Measurements from ENCODE around the gene DIO1. TPM values are rescaled to one million over a fixed set of nuclear protein-coding genes. Genes with fewer than 3 reads are reported as not detected.
"Not testable (repeated sequence)": the region's sequence is repeated elsewhere in the genome, so short reads cannot be mapped to it uniquely, and the experiment has no call there.

Gene DIO1
- total RNA-seq, 4 donors from 2014 or later = not detected

DNA sequence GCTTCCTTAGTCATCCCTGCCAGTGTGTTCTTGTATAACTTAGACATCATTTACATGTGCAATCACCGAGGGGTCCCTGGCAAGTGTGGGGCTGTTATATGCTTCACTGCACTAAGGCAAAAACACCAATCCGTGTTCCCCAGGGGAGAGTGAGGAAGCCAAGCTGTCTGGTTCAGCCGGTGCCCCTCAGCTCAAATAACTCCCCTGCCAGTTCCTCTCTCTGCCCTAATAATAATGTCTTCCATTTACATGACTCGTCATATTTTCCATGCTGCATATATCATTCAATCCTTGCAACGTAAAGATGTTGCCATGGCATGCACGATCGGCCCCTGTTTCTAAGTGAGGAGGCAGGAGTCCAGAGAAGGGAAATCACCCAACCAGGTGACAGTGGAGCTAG lies 31.5 kb upstream of the DIO1 start:
- WGBS = 71% methylated on average over 7 of the region's 7 CpGs
- no peaks in the 10 kb centered on the region for H3K4me1 ChIP-seq
- H3K27ac ChIP-seq = no peak overlapping the region
- no peak for DNase-seq (ENCODE audit: low spot score in 2 of 2)
- no peaks in the 10 kb centered on the region for H3K27me3 ChIP-seq
- H3K4me3 ChIP-seq = no peak overlapping the region
- TF ChIP-seq, protein P1, sequence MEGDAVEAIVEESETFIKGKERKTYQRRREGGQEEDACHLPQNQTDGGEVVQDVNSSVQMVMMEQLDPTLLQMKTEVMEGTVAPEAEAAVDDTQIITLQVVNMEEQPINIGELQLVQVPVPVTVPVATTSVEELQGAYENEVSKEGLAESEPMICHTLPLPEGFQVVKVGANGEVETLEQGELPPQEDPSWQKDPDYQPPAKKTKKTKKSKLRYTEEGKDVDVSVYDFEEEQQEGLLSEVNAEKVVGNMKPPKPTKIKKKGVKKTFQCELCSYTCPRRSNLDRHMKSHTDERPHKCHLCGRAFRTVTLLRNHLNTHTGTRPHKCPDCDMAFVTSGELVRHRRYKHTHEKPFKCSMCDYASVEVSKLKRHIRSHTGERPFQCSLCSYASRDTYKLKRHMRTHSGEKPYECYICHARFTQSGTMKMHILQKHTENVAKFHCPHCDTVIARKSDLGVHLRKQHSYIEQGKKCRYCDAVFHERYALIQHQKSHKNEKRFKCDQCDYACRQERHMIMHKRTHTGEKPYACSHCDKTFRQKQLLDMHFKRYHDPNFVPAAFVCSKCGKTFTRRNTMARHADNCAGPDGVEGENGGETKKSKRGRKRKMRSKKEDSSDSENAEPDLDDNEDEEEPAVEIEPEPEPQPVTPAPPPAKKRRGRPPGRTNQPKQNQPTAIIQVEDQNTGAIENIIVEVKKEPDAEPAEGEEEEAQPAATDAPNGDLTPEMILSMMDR (IDR thresholded peaks at IDR 0.05) = no peak
- TF ChIP-seq POLR2A (IDR thresholded peaks at IDR 0.05) = no peak
- no peak for TF ChIP-seq EP300 (IDR thresholded peaks at IDR 0.05)
- TF ChIP-seq POLR2AphosphoS5 (IDR thresholded peaks at IDR 0.05) = no peak
- H3K36me3 ChIP-seq = peaks cover 41% of the 10 kb centered on the region
- H3K9me3 ChIP-seq = no peaks in the 10 kb centered on the region

DNA sequence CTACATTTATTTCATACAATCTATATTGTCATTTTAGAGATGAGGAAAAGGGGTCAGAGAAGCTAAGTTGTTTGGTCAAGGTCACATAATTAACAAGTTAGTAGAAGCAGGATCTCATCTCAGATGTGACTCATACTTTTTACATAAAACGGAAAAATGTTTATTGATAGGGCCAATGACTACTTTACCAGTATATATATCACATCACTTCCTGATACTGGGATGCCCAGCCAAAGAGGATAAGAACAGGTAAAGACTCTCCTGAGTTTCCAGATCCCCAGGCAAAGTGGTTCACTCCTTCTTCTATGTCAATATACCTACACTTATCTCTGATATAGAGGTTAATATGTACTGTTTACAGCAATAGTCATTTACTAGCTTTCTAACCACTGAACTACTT lies 25.4 kb upstream of the DIO1 start:
- no peak for DNase-seq (ENCODE audit: low spot score in 2 of 2)
- 89% methylated on average over 1 of the region's 1 CpG for WGBS
- Histone ChIP-seq H3K9me3 (no peaks in the 10 kb centered on the region), H3K4me3 (no peak overlapping the region), H3K4me1 (no peaks in the 10 kb centered on the region), H3K36me3 (peaks cover 69% of the 10 kb centered on the region), H3K27me3 (no peaks in the 10 kb centered on the region), H3K27ac (no peak overlapping the region)
- TF ChIP-seq EP300 (IDR thresholded peaks at IDR 0.05) = no peak
- no peak for TF ChIP-seq POLR2AphosphoS5 (IDR thresholded peaks at IDR 0.05)
- no peak for TF ChIP-seq POLR2A (IDR thresholded peaks at IDR 0.05)
- TF ChIP-seq, protein P1 (IDR thresholded peaks at IDR 0.05) = no peak

DNA sequence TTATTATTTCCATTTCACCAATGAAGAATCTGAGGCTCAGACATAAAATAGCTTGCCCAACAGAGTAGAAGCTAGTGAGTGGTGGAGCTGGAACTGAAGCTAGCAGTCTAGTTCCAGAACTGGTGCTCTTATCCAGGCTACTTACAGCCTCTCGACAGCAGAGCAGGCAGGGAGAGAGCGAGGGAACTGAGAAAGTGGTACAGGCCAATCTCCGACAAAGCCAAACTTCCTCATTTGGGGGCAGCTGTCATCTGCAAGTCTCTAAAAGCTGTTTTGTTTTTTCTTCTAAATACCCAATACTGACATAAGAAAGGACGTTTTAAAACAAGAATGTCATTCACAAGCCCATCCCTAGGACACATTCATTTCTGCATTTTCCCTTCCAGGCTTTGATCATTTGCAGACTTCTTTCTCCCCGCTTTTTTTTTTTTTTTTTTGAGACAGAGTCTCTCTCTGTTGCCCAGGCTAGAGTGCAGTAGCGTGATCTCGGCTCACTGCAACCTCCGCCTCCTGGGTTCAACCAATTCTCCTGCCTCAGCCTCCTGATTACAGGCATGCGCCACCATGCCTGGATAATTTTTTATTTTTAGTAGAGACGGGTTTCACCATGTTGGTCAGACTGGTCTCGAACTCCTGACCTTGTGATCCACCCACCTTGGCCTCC lies 24.4 kb upstream of the DIO1 start:
- Histone ChIP-seq H3K4me1 (no peaks in the 10 kb centered on the region), H3K36me3 (peaks cover 74% of the 10 kb centered on the region), H3K27ac (no peak overlapping the region), H3K4me3 (no peak overlapping the region), H3K9me3 (no peaks in the 10 kb centered on the region), H3K27me3 (no peaks in the 10 kb centered on the region)
- 78% methylated on average over 11 of the region's 11 CpGs for WGBS
- TF ChIP-seq POLR2A (IDR thresholded peaks at IDR 0.05) (no peak), POLR2AphosphoS5 (IDR thresholded peaks at IDR 0.05) (no peak), EP300 (IDR thresholded peaks at IDR 0.05) (no peak)
- TF ChIP-seq, protein P1 (IDR thresholded peaks at IDR 0.05) = no peak
- no peak for DNase-seq (ENCODE audit: low spot score in 2 of 2)

DNA sequence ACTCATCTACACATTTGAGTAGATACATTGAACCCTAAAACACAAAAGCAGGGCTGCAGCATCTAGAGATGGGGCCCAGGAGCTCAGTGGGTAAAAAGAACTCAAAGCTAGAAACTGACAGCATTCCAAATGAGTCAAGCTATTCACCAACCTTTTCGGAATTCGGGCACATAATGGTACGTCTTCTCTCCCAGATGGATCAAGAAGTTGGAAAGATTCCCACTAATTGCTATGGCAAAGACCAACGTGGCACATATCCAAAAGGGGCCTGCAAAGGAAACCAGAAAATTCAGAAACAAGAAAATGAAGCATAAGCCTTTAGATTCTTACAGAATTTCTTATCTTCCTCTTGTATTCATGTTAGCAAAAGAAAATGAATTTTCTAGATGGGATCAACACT lies 22.8 kb upstream of the DIO1 start:
- H3K4me1 ChIP-seq = no peaks in the 10 kb centered on the region
- no peak overlapping the region for H3K4me3 ChIP-seq
- no peaks in the 10 kb centered on the region for H3K9me3 ChIP-seq
- H3K27ac ChIP-seq = no peak overlapping the region
- DNase-seq (ENCODE audit: low spot score in 2 of 2) = no peak
- TF ChIP-seq, protein P1 (IDR thresholded peaks at IDR 0.05) = no peak
- TF ChIP-seq POLR2A (IDR thresholded peaks at IDR 0.05) (no peak), EP300 (IDR thresholded peaks at IDR 0.05) (no peak), POLR2AphosphoS5 (IDR thresholded peaks at IDR 0.05) (no peak)
- no peaks in the 10 kb centered on the region for H3K27me3 ChIP-seq
- 59% methylated on average over 4 of the region's 4 CpGs for WGBS
- H3K36me3 ChIP-seq = peaks cover 74% of the 10 kb centered on the region

DNA sequence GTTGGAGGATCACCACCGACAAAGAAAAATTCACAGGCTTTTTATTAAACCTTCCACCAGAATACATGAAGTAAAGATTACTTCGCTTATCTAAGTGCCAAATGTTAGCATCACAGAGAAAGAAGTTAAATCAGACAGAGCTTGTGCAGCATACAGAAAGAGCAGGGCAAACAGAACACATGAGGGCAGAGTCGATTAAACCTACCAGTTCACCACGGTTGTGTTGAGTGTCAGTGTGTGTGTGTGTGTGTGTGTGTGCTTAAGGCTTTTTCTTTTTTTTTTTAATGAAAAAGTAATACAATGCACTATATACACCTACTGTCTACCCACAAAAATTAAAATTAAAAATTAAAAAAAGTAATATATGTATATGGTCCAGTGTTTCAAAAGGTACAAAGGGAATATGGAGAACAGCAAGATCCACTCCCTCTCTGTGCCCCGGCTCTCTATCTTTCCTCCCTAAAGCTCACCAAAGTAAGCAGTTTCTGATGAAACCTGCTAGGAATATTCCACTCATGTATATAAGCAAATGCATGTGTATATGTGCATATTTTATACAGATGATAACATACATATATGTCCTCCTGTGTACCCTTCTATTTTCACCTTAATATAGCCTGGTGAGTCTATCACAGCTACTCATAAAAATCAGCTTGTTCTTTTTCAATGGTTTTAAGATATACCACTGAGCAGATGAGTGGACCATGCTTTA lies 22.1 kb upstream of the DIO1 start:
- no peak for DNase-seq (ENCODE audit: low spot score in 2 of 2)
- Histone ChIP-seq H3K27me3 (no peaks in the 10 kb centered on the region), H3K4me1 (no peaks in the 10 kb centered on the region), H3K27ac (no peak overlapping the region), H3K4me3 (no peak overlapping the region), H3K36me3 (peaks cover 76% of the 10 kb centered on the region), H3K9me3 (no peaks in the 10 kb centered on the region)
- 69% methylated on average over 5 of the region's 5 CpGs for WGBS
- TF ChIP-seq EP300 (IDR thresholded peaks at IDR 0.05) (no peak), POLR2AphosphoS5 (IDR thresholded peaks at IDR 0.05) (no peak), POLR2A (IDR thresholded peaks at IDR 0.05) (no peak)
- TF ChIP-seq, protein P1 (IDR thresholded peaks at IDR 0.05) = no peak

DNA sequence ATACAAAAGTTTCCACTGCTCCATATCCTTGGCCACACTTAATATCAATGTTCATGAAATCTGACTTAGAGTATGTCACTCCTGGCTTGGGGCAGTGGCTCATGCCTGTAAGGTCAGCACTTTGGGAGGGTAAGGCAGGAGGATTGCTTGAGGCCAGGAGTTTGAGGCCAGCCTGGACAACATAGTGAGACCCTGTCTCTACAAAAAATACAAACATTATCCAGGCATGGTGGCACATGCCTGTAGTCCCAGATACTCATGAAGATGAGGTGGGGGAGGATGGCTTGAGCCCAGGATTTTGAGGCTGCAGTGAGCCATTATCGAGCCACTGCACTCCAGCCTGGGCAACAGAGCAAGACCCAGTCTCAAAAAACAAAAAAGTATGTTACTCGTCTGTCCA lies 18.8 kb upstream of the DIO1 start:
- not testable (repeated sequence) for H3K4me1 ChIP-seq; H3K9me3 ChIP-seq; DNase-seq (ENCODE audit: low spot score in 2 of 2); H3K27me3 ChIP-seq; H3K4me3 ChIP-seq; H3K27ac ChIP-seq
- WGBS = 98% methylated on average over 2 of the region's 2 CpGs
- peaks cover 78% of the 10 kb centered on the region for H3K36me3 ChIP-seq

Data from suprapubic skin (tissue), 4 donors.